HG02571 (cell line): Measurements from ENCODE around the gene CD164.

Source experiments
- ATAC-seq: cut with Tn5 transposase; IDR thresholded peaks from one replicate; pipeline ENCODE4 v1.9.1; 2021; ENCODE audit warnings: mild to moderate bottlenecking, moderate library complexity; ENCODE audit not compliant: unreplicated experiment

Gene CD164

DNA sequence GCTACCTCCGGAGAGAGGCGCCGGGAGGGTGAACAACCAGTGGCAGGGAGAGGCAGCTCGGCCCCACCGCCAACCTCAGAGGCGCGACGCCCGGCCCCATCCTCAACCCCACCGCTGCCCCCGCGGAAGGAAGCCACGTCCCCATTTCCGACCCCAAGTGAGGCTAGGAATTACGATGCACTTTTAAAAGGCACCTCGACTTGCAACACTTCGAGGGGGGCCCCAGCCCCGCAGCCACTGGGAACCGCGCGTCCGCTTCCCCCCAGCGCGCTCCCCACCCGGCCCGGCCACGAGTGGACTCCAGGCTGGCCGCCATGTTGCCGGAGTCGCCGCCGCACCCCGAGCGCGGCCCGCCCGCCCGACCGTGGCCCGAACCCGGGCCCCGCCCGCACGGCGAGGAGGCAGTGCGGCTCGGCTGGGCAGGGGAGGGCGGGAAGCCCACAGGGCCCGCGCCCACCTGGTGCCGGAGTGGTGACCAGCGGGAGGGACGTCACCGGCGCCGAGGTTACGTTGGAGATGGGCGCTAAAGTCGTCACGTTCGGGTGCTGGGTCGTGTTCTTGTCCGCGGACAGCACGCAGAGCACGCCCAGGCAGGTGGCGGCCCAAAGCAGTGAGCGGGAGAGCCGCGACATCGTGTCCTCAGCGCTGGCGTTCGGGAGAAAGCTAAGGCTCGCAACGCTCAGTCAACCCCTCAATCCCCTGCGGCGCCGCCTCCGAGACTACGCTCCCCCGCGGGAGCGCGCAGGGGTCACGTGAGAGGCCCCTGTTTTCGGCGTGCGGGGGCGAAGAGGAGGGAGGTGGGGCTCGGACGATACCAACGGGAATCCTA, at the start of gene CD164:
CD164 (minus strand) TSS at position 721 of the 829 bp plus-strand sequence; CDS start at position 632, 89 bp downstream.
- peak; percentile 44 for ATAC-seq

DNA sequence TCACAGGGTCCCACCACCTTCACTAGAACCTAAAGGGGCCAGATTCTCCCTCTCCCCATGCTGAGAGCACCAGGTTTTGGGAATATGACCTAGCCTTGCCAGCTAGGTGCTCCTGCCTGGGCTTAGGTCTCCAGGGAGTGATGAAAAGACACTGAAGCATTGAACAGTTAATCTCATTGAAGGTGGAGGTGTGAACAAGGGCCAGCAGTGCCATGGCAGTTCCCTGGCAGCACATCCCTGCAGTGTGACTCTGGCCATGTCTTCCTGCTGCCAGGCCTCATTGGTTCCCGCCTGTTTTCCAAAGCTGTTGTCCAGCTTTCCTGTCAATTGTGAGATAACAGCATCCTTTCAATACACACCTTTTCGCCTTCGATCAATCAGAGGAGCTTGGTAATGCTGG, 47.2 kb upstream of the CD164 start:
- no peak for ATAC-seq

DNA sequence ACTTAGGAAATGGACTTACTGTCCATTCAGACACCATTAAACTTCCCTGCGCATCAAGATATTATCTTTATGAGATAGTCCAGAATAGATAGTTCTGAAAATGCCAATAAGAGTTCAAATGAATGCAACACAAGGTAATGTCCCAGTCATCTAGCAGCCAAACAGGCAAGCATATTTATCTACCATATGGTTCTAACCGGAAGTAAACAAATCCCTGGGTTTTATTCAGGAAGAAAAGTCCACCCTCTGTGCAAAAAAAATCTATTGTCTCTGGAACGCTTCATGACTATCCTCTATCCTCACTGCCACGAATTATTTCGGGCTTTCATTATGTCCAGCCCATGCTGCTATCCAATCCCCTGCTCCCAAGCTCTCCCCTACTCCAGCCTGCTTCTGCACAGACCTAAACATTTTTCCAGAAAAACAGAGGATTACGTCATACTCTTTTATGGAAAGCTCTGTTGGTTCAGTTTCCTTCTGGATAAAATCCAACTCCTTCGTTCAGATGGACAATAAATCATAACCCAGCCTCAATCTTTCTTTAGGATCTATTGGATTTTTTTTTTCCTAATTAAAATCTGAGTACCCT, 46.7 kb upstream of the CD164 start:
- no peak for ATAC-seq

DNA sequence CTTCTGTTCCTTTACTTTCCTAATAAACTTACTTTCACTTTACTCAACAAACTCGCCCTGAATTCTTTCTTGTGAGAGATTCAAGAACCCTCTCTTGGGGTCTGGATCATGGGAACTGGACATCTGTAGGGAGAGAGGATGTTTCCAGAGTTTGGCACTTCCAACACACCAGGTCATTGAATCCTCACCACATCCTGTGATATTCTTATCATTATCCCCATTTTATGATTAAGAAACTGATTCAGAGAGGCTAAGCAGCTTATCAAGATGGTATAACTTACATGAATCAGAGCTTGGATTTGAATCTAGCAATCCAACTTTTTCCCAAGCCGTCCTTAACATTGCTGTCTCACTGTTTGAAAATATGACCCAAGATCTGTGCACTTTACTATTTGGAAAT, 42.7 kb upstream of the CD164 start:
- ATAC-seq: no peak

DNA sequence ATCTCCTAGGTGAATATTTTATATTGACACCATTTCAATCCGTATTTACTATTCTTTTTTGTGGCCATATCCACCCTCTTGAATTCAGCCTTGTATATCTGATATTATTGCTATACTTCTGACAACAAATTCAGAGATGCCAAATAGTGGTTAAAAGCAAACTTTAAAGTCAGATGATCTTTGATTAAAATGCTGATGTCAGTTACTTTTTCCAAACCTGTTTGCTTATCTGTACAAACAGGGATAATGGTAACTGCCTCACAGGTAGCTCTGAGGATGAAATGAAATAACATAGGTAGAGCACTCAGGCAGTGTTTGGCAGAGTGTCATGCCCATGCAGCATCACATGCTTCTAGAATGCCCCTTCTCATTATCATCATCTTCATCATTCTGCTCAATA, 38.9 kb upstream of the CD164 start:
- ATAC-seq: no peak

DNA sequence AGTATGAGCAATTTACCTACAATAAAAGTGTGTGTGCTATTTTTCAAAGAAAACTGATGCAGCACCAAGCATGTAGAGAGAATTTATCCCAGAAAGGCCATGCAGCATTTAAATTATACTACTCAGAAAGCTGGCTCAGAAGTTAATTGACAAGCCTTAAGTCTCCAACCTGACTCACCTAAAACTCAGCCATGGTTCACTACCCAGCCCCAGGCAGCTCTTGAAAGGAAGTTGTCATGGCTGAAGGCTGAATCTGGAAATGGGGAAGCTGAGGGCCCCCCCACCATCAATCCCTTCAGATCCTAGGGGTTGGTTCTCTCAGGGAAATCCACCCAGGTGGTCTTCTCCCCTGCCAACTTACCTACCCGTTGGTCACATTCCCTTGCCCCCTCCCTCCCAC, 38.5 kb upstream of the CD164 start:
- no peak for ATAC-seq

DNA sequence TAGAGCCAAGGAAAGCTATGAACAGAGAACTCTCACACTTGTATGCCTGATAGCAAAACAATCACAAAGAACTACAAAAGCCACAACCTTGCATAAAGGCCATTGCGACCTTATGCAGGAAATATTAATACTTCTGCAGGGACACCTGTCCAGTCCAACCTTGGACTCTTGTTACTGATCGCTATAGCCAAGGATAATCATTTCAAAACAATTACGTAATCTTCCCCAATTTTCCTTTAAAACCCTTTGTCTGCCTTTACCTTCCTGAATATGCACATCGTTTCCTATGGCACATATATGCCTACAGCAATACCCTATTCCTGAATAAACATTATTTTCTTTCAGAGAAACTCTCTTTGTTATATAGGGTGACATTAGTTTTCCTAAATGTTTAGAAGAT, 35.4 kb upstream of the CD164 start:
- no peak for ATAC-seq

DNA sequence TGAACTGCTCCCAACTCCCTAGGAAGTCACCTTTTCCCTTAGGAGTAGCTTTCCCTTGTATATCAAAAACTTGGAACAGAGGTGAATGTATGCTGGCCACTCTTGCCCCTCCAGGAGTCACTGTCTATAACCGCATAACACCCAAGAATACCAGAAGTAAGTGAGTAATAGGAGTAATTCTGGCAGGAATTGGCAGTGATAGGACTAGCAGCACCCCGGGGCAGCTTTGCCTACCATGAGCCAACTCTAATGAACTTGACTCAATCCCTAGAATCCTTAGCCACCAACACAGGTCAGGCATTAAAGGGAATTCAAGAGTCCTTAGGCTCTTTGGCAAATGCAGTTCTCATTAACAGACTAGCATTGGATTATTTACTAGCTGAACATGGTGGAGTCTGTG, 28.8 kb upstream of the CD164 start:
- no peak for ATAC-seq

DNA sequence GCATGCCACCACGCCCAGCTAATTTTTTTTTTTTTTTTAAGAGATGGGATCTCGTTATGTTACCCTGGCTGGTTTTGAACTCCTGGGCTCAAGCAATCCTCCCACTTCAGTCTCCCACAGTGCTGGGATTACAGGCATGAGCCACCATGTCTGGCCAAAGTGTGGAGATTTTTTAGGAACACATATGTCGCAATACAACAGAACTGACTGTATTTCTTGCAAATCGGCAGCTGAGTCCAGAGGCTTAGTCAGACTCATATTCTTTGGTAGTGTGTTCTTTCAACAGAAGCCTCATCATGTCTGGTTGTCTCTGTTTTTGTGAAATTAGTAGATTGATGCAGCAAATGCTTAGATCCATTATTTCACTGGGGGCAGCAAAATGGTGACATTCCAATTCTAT, 23.9 kb upstream of the CD164 start:
- ATAC-seq: no peak

DNA sequence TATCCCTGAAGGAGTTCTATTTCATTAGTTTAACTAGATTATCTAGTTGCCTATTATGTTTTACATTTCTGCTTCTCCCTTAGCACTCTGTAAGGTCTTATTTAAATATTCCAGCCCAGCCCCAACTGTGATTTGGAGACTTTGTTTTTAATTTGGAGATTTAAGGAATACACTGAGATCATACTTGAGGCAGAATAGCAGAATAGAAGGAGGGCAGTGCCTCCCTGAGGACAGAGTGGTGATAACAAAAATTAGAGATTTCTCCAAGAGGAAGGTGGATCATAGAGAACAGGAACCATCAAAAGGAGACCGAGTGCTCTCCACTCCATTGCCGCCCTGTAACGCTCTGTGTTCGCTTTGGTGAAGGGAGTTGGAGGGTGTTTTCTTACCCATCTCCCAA, 14.8 kb upstream of the CD164 start:
- ATAC-seq: no peak

DNA sequence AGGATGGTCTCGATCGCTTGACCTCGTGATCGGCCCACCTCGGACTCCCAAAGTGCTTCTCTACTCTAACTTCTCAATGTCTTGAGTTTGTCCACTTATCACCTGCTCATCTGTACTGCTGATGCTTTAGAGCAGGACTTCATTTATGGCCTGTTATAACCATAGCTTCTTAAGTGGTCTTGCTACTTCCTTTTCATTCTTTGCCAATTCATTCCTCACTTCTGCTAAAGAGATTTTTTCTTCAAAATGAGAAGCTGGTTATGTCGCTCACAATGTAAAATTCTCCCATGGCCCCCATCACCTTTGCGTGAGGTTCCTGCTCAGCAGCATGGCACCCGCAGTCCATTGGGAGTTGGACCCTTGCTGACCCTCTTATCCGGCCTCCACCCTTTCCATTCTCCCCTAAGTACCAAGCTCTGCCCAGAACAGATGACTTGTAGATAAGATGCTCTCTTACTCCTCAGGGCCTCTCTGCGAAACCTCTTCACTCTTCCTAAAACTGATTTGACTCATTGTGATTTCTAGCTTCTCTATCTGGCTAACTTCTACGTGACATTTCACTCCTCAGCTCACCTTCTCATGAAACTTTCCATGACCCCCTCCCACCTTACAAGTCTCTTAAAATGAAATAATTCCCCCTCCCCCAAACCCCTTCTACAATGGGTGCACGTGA, 13.9 kb upstream of the CD164 start:
- no peak for ATAC-seq

DNA sequence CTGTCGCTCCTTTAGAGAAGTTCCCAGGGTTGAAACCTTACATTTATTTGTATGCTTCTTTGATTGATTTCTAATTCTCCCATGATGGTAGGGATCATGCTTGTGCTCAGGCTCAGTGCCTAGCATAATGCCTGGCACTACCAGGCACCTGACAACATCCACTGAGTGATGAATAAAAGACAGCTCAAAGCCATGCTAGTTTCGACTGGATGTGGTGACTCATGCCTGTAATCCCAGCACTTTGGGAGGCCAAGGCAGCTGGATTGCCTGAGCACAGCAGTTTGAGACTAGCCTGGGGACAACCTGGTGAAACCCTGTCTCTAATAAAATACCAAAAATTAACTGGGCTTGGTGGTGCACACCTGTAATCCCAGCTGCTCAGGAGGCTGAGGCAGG, 11.6 kb upstream of the CD164 start:
- ATAC-seq: no peak

DNA sequence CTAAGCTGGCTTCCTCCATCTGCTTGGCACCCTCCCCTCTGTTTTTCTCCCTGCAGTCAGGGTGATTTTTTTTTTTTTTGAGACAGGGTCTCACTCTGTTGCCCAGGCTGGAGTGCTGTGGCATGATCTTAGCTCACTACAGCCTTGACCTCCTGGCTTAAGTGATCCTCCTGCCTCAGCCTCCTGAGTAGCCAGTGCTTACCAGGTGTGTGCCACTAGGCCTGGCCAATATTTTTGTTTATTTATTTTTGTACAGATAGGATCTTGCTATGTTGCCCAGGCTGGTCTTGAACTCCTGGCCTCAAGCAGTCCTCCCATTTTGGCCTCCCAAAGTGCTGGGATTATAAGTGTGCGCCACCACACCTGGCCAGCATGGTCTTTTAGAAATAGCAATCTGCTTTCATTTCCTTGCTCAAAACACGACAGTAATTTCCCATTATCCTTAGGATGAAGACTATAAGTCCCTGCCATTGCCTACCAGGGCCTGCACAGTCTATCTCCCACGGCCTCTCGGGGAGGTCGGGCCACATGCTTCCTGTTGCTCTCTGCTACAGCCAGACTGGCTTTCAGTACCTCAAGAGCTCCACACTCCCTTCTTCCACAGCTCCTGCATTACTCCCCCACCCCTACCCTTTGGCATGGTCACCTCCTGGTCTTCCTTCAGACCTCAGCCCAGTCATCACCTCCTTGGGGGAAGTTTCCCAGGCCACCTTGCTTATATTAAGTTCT, 11.1 kb upstream of the CD164 start:
- ATAC-seq: no peak

DNA sequence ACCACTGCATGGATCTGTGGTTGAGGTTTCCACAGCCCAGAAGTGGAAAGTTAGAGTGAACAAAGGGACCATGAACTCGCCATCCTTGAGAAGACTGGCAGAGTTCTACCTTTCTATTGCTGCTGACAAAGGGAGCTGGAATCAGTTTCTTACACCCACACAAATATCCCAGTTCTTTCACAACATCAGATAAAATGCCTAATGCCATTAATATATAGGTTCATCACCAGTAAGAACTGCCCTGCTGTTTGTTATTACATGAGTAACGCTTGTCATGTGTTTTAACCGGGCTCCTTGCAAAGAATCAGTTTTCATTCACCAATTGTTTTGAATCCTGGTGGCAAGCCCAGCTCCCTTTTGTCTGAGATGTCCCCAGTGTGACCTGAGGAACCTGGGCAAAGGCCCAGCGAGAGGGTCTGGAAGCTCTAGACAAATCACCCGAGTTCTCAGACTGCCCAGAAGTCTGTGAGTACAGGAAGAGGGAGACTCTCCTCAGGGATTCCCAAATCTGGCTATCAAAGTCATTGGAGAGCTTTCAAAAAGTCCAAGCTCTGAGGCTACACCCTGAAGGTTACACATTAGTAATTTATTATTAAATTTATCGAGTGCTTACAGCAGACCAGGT, 7.5 kb upstream of the CD164 start:
- ATAC-seq: no peak

DNA sequence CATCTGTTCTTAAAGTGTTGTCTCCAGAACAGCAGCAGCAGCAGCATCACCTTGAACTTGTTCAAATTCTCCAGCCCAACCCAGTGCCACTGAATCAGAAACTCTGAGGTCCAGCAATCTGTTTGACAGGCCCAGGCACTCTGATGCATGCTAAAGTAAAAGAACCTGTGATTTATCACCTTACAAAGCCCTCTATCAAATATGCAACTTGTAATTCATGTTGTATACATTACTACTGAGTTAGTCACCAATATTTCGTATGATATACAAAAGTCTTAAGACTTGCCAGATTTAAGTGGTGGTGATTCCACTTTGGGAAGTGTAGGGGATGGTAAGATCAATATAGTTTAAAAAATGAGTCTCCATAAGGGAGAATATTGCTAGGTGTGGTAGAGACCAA, 6.0 kb upstream of the CD164 start:
- ATAC-seq: no peak

DNA sequence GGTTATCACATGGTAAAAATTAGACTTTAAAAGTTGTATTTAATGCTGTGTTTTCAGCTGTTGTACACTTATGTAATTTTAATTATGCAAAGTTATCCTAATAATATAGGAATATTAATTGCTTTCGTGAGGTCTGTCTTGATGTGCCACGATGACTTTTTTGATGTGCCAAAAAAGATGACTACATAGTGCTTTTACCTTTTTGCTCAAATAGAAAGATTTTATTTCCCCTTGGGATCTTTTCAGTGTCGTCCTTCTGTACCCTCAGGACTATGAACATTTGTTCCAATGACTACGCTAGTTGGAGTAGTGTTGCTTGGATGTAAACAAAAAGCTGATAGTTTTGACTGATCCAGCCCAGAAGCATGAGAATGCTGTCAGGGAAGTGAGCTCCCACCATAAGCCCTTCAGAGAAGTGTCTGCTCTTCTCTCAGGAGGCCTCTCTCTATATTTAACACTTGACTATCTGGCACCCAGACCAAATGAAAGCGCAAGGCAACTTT, 1.2 kb upstream of the CD164 start:
- no peak for ATAC-seq

DNA sequence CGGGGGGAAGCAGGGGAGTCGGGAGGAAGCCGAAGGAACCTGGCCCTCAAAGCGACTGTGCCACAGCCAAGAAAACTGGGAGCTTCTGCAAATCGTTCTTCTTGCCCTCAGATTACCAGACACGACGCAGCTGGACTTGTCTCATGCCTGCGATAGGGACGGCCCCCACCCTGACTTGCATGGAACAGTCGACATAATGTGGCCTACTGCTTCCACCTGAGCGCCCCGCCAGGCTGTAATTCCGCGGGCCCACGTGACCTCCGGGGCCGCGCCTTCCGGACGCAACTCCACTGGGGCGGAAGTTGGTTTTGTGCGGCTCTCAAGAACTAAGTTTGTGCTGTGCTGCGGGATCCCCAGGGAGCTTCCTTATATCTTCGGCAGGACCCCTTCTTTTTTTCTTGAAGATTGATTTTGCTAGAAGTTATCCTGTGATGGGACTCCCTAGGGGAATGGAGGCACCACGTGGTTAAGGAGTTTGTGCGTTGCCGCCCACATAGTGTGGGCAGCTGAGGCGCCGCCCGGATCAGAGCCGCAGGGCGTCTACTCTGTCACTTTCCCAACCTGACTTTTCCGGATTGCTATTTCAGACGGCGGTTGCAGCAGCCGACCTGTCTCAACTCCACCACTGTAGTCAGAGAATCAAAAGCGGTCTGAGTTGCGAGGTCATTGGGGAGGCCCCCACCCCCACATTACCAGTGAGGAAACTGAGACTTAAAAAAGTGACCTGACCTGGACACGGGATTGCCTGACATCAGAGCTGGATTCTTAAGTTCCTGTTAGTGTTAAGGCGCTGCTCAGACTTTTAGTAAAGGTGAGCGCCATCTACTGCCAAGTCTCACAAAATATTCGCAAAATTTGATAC, 540 bp upstream of the CD164 start:
- peak; percentile 69 for ATAC-seq

DNA sequence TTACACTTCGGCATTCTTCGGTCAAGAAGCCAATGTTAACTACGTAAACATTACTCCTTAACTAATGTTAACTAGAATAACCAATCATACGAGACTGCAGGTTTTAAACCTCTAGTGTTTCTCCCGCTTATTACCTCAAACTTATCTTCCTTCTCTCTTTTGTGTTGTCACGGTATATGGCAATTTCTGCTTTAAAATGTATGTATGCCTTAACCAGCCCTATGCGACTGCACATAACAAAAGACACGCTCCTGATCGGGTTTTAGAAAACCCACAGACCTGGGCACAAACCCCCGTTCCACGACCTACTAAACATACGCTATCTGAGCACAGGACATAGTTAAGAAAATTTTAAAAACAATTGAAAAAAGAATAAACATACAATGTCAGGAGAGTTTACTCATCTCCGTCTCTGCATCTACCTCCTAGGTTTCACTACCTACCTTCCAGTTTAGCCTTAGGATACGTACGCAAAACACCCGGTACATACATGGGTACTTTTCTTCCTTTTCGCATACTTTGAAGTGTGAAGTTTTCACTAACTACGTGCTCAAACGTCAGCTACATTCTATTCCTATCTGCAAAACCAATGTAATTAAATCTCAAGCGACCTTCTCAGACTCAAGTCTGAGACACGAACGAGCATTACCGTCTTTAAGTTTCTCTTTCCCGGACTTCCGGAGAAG, 1.1 kb downstream of the CD164 start:
- no peak for ATAC-seq

DNA sequence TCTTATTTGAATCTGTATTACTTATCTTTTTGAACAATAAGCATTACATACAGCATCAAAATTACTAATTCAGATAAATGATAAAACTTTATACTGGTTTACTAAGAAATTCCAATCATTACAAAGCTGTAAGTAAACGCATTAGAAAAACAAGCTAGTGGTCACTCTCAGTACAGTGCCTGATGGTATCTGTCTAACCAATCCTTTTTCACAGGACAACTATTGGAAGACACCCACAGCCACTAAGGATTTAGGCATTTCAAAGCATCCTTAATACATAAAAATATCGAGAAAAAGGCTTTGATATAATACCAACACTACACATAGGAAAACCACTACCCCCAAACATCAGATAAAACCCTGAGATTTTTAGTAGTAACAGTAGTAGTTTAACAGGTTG, 2.6 kb downstream of the CD164 start:
- no peak for ATAC-seq
